ENCODE measurements around the gene LRRC74A.
"Not testable (repeated sequence)": the region's sequence is repeated elsewhere in the genome, so short reads cannot be mapped to it uniquely, and the experiment has no call there.

The LRRC74A gene

DNA sequence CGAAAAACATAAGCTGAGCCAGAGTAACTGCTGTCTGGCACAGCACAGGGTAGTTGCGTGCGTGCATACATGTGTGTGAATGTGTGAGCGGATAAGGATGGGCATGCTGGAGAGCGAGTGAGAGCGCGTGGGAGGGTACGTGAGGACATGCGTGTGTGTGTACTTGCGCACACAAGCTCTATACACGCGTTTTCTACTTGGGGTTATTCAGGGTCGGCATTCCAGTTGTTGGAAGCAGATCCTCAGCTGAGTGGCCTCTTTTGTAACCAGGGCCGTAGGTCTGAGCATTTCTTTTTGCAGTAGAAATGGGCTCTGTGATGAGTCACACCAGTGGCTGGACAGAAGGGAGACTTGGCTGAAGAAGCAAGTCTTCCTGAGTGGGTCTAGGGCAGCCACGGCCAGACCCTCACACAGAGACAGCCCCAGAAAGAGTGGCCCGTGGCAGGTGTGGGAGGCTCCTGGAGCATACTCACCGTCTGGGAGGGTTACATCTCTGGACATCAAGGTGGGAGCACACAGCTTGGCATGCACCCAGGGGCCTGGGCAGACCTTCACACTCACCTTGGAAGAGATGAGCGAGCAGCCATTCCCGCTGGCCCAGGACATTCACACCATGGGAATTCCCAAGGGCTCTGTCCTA lies 78.0 kb downstream of the LRRC74A start:
- in situ Hi-C loops (cut with MboI; ENCODE audit: low pct_unique_long_range_greater_than_20kb, low sequenced_read_pairs, unreplicated experiment) = no loop called here
- no peak for DNase-seq (ENCODE audit: low spot score)
- TF ChIP-seq, protein P1, sequence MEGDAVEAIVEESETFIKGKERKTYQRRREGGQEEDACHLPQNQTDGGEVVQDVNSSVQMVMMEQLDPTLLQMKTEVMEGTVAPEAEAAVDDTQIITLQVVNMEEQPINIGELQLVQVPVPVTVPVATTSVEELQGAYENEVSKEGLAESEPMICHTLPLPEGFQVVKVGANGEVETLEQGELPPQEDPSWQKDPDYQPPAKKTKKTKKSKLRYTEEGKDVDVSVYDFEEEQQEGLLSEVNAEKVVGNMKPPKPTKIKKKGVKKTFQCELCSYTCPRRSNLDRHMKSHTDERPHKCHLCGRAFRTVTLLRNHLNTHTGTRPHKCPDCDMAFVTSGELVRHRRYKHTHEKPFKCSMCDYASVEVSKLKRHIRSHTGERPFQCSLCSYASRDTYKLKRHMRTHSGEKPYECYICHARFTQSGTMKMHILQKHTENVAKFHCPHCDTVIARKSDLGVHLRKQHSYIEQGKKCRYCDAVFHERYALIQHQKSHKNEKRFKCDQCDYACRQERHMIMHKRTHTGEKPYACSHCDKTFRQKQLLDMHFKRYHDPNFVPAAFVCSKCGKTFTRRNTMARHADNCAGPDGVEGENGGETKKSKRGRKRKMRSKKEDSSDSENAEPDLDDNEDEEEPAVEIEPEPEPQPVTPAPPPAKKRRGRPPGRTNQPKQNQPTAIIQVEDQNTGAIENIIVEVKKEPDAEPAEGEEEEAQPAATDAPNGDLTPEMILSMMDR (IDR thresholded peaks at IDR 0.05; ENCODE audit: extremely low read depth, insufficient read depth, missing control alignments) = no peak

DNA sequence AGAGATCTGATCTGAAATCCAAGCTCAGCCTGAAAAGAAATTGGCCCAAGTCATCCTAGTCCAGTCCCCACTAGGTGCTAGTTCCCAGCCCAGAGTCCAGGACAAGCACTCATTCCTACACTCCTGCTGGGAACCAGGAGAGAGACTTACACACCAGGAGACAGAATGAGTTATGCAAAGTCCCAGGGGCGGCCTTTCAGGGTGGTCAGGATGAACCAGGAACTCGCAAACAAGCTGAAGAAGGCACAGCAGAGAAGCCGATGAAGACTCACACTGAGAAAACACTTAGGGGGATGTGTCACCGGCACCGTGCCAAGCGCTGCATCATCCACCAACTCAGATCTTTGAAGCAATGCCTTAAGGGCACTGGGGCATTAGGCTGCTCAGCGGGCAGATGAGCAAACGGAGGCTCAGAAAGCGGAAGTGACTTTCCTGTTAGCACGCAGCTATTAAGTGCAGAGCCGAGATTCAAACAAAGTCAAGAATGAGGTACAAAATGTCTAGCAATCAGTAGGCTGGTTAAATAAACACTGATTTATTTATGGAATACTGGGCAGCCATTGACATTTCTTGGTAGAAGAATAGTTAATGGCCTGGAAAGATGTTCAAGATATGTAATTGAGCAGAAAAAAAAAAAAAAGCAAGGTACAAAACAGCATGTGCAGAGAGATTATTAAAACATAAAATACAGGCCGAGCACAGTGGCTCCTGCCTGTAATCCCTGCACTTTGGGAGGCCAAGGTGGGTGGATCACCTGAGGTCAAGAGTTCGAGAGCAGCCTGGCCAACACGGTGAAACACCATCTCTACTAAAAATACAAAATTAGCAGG lies 78.7 kb downstream of the LRRC74A start:
- in situ Hi-C loops (cut with MboI; ENCODE audit: low pct_unique_long_range_greater_than_20kb, low sequenced_read_pairs, unreplicated experiment) = no loop called here
- TF ChIP-seq, protein P1 (IDR thresholded peaks at IDR 0.05; ENCODE audit: extremely low read depth, insufficient read depth, missing control alignments) = no peak
- DNase-seq (ENCODE audit: low spot score) = peak; percentile 69

DNA sequence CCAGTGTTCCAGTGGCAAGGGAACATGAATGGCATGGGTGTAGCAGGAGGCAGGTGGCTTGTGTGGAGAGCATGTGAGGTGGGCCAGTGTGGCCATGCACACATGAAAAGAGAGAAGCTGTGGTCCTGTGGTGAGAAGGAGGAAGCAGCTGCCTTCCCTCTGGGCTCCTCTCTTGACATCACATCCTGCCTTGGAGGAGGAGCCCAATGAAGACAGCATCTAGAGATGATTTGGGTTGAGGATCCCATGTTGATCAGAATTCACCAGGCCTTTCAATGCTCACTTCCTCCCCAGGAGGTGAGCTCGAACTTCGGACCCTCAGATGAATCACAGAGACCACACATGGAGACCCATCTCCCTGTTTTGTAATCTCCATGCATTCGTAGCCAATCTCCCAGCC lies 82.6 kb downstream of the LRRC74A start:
- TF ChIP-seq, protein P1 (IDR thresholded peaks at IDR 0.05; ENCODE audit: extremely low read depth, insufficient read depth, missing control alignments) = no peak
- in situ Hi-C loops (cut with MboI; ENCODE audit: low pct_unique_long_range_greater_than_20kb, low sequenced_read_pairs, unreplicated experiment) = no loop called here
- peak; percentile 60 for DNase-seq (ENCODE audit: low spot score)

DNA sequence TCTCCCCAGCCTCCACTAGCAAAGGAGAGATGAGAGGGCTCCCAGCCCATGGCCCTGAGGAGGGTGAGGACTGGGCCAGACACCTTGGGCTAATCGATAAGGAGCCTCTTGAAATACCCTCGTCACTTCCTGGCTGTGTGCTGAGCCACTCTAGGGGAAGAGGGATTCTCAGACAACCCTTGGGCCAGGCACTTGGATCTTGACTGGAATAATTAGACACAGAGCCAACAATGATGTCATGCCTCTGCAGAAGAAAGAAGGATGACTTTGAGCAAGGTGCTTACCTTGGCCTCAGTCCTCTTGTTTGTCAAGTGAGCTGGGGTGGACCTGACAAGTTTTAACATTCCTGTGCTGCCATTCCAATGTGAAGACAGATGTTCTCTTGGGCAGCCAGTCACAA lies 83.1 kb downstream of the LRRC74A start:
- in situ Hi-C loops (cut with MboI; ENCODE audit: low pct_unique_long_range_greater_than_20kb, low sequenced_read_pairs, unreplicated experiment) = no loop called here
- no peak for DNase-seq (ENCODE audit: low spot score)
- TF ChIP-seq, protein P1 (IDR thresholded peaks at IDR 0.05; ENCODE audit: extremely low read depth, insufficient read depth, missing control alignments) = no peak

DNA sequence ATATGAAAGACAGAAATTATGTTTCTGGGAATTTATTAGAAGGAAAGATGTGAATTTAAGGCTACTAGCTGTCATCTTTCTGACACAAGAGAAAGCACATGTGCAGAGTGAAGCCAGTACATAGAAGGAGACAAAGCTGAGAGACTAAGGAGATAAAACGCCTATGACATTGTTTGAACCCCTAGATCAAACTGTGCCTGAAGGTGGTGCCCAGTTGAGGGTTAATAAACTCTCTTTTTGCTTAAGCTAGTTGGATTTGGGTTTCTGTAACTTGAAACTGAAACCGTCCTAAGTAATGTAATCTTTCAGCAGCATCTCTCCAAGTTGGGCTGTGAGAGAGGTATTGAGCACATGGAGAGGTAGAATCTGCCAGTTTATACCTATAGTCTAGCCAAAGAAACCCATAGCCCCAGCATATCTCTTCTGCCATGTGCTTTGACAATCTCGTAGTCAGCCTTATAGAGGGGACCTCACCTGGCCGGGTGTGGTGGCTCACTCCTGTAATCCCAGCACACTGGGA lies 84.2 kb downstream of the LRRC74A start:
- TF ChIP-seq, protein P1 (IDR thresholded peaks at IDR 0.05; ENCODE audit: extremely low read depth, insufficient read depth, missing control alignments) = no peak
- in situ Hi-C loops (cut with MboI; ENCODE audit: low pct_unique_long_range_greater_than_20kb, low sequenced_read_pairs, unreplicated experiment) = loop anchor here (10.0 kb wide), 1 partner anchor 144 kb away; no protein-coding TSS in a partner anchor
- no peak for DNase-seq (ENCODE audit: low spot score)

DNA sequence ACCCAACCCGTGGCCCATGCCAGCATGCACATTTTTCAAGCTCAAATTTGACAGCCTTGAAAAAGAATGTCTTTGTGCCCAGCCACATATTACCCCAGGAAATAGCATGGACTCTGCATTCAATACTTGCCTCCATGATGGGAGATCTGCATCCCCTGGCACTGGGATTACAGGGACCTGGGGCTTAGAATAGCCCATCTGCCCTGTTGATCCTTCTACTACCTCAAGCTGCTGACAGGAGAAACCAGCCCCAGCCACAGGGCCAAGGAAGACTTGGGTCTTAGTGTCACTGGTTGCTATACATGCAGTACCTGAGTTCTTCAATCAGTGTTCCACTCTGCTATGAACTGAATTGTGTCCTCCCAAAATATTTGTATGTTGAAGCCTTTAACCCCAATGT lies 85.3 kb downstream of the LRRC74A start:
- in situ Hi-C loops (cut with MboI; ENCODE audit: low pct_unique_long_range_greater_than_20kb, low sequenced_read_pairs, unreplicated experiment) = loop anchor here (10.0 kb wide), 1 partner anchor 143 kb away; no protein-coding TSS in a partner anchor
- TF ChIP-seq, protein P1 (IDR thresholded peaks at IDR 0.05; ENCODE audit: extremely low read depth, insufficient read depth, missing control alignments) = no peak
- DNase-seq (ENCODE audit: low spot score) = no peak

DNA sequence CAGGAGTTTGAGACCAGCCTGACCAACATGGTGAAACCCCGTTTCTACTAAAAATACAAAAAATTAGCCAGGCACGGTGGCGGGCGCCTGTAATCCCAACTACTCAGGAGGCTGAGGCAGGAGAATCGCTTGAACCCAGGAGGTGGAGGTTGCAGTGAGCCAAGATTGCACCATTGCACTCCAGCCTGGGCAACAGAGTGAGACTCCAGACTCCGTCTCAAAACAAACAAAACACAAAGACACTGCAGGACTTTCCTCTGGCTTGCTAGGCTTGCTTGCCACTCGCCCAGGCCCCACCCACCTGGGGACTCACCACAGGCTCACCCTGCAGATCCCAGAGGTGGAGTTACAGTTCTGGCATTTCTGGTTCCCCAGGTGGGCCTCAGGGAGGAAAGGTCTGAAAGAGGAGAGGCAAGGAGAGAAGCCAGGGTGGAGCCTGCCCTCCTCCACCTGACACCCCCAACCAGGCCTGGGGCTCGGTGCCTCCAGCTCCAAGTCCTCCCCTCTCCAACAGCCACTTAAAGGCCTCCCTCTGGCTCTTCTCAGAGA lies 88.4 kb downstream of the LRRC74A start:
- not testable (repeated sequence) for DNase-seq (ENCODE audit: low spot score)
- in situ Hi-C loops (cut with MboI; ENCODE audit: low pct_unique_long_range_greater_than_20kb, low sequenced_read_pairs, unreplicated experiment) = loop anchor here (10.0 kb wide), 1 partner anchor 140 kb away; no protein-coding TSS in a partner anchor

Data from GM13977 (cell line).